SIG-M5 treated with dmso at 0.1 percent for 504 hours (cell line): Measurements from ENCODE around the gene PHACTR2.
"Not testable (repeated sequence)": the region's sequence is repeated elsewhere in the genome, so short reads cannot be mapped to it uniquely, and the experiment has no call there.

Experiments
- DNase-seq: peaks from one replicate; lab custom pipeline; 2025; ENCODE audit not compliant: unreplicated experiment; lab: John Stamatoyannopoulos, UW

Gene PHACTR2

GRCh38 chr6:143738072-143738690 is 60.4 kb downstream of the PHACTR2 start:
- DNase-seq, result not testable (repeated sequence)

GRCh38 chr6:143739341-143739851 is 61.6 kb downstream of the PHACTR2 start:
- DNase-seq, result no peak

GRCh38 chr6:143740213-143740612 is 62.4 kb downstream of the PHACTR2 start:
- DNase-seq, result no peak

- DNase-seq, result peak; percentile 83
These were observed 63.7 kb downstream of the PHACTR2 start for GRCh38 chr6:143741480-143741879.

- DNase-seq, result no peak
These were observed 64.5 kb downstream of the PHACTR2 start for GRCh38 chr6:143742070-143742954.

- no peak for DNase-seq
These were observed 65.1 kb downstream of the PHACTR2 start for GRCh38 chr6:143742955-143743255.

- no peak for DNase-seq
These were observed 65.8 kb downstream of the PHACTR2 start for GRCh38 chr6:143743301-143744166.

- no peak for DNase-seq
These were observed 66.9 kb downstream of the PHACTR2 start for GRCh38 chr6:143744551-143745165.

GRCh38 chr6:143745166-143746133 is 67.7 kb downstream of the PHACTR2 start:
- peak; percentile 43 for DNase-seq

GRCh38 chr6:143746202-143747119 is 68.7 kb downstream of the PHACTR2 start:
- no peak for DNase-seq

GRCh38 chr6:143747347-143747842 is 69.6 kb downstream of the PHACTR2 start:
- no peak for DNase-seq

- DNase-seq, result no peak
These were observed 72.1 kb downstream of the PHACTR2 start for GRCh38 chr6:143749891-143750290.

GRCh38 chr6:143750877-143751276 is 73.1 kb downstream of the PHACTR2 start:
- no peak for DNase-seq

- DNase-seq, result no peak
These were observed 74.7 kb downstream of the PHACTR2 start for GRCh38 chr6:143752459-143752858.

- no peak for DNase-seq
These were observed 75.9 kb downstream of the PHACTR2 start for GRCh38 chr6:143753678-143754077.

- DNase-seq, result no peak
These were observed 76.4 kb downstream of the PHACTR2 start for GRCh38 chr6:143754204-143754603.

- DNase-seq, result no peak
These were observed 77.6 kb downstream of the PHACTR2 start for GRCh38 chr6:143755301-143755744.

GRCh38 chr6:143757346-143757832 is 79.6 kb downstream of the PHACTR2 start:
- no peak for DNase-seq
